H9 (cell line): ENCODE data around the gene NTRK3. TPM values are rescaled to one million over a fixed set of nuclear protein-coding genes. Genes with fewer than 3 reads are reported as not detected.

Source experiments
- DNase-seq: peaks from one replicate; pipeline ENCODE4 v3.0.0-alpha.2; 2017
- H2AFZ ChIP-seq: one replicate; pipeline ENCODE4 v1.6.1; 2013; ENCODE audit warnings: mild to moderate bottlenecking, low read length, control low read depth, moderate library complexity
- H2AK5ac ChIP-seq: 2 replicates; pipeline ENCODE4 v1.6.1; 2013; ENCODE audit warnings: low read length, control low read depth, mixed read lengths; ENCODE audit not compliant: insufficient read length
- H2BK120ac ChIP-seq: one replicate; pipeline ENCODE4 v1.6.1; 2013; ENCODE audit warnings: low read depth, mild to moderate bottlenecking, low read length, control low read depth, inconsistent platforms; ENCODE audit not compliant: poor library complexity, severe bottlenecking
- H2BK12ac ChIP-seq: 2 replicates; pipeline ENCODE4 v1.6.1; 2013; ENCODE audit warnings: low read length, control low read depth, mixed read lengths, low read depth; ENCODE audit not compliant: insufficient read length
- H2BK15ac ChIP-seq: 2 replicates; pipeline ENCODE4 v1.6.1; 2013; ENCODE audit warnings: low read depth, low read length, control low read depth
- H2BK20ac ChIP-seq: one replicate; pipeline ENCODE4 v1.6.1; 2013; ENCODE audit warnings: low read depth, mild to moderate bottlenecking, low read length, control low read depth, inconsistent platforms; ENCODE audit not compliant: poor library complexity, severe bottlenecking
- H2BK5ac ChIP-seq: 2 replicates; pipeline ENCODE4 v1.6.1; 2013; ENCODE audit warnings: low read length, control low read depth, mixed read lengths; ENCODE audit not compliant: insufficient read length
- H3K14ac ChIP-seq: 2 replicates; pipeline ENCODE4 v1.6.1; 2013; ENCODE audit warnings: low read length, control low read depth; ENCODE audit not compliant: insufficient read depth
- H3K18ac ChIP-seq: 2 replicates; pipeline ENCODE4 v1.6.1; 2013; ENCODE audit warnings: low read depth, mild to moderate bottlenecking, mixed read lengths, low read length, control low read depth; ENCODE audit not compliant: insufficient read length
- H3K23ac ChIP-seq: 2 replicates; pipeline ENCODE4 v1.6.1; 2013; ENCODE audit warnings: low read length, control low read depth, mixed read lengths, low read depth; ENCODE audit not compliant: insufficient read length
- H3K23me2 ChIP-seq: 2 replicates; pipeline ENCODE4 v1.6.1; 2013; ENCODE audit warnings: low read depth, mild to moderate bottlenecking, mixed read lengths, low read length, control low read depth; ENCODE audit not compliant: insufficient read length, poor library complexity, severe bottlenecking
- H3K27ac ChIP-seq: 2 replicates; pipeline ENCODE4 v1.5.1; 2013; ENCODE audit warnings: low read length, control low read depth, mixed read lengths, low read depth; ENCODE audit not compliant: insufficient read length
- H3K27me3 ChIP-seq: 2 replicates; pipeline ENCODE4 v1.6.1; 2013; ENCODE audit warnings: low read length, control low read depth, inconsistent platforms; ENCODE audit not compliant: insufficient read depth
- H3K4ac ChIP-seq: 2 replicates; pipeline ENCODE4 v1.6.1; 2013; ENCODE audit warnings: low read depth, mild to moderate bottlenecking, control low read depth, inconsistent platforms, low read length, moderate library complexity
- H3K4me1 ChIP-seq: 2 replicates; pipeline ENCODE4 v1.6.1; 2013; ENCODE audit warnings: low read length, control low read depth, inconsistent platforms; ENCODE audit not compliant: insufficient read depth
- H3K4me2 ChIP-seq: 2 replicates; pipeline ENCODE4 v1.6.1; 2013; ENCODE audit warnings: low read length, control low read depth, mixed read lengths; ENCODE audit not compliant: insufficient read length, insufficient read depth
- H3K56ac ChIP-seq: 2 replicates; pipeline ENCODE4 v1.6.1; 2013; ENCODE audit warnings: low read depth, mild to moderate bottlenecking, mixed read lengths, low read length, control low read depth; ENCODE audit not compliant: insufficient read length
- H3K79me1 ChIP-seq: 2 replicates; pipeline ENCODE4 v1.6.1; 2013; ENCODE audit warnings: low read depth, mild to moderate bottlenecking, moderate library complexity, low read length, control low read depth, inconsistent platforms; ENCODE audit not compliant: insufficient read depth, poor library complexity, severe bottlenecking
- H3K79me2 ChIP-seq: 2 replicates; pipeline ENCODE4 v1.6.1; 2013; ENCODE audit warnings: low read length, control low read depth, inconsistent platforms; ENCODE audit not compliant: insufficient read depth
- H3K9ac ChIP-seq: 2 replicates; pipeline ENCODE4 v1.6.1; 2013; ENCODE audit warnings: low read length, control low read depth, mixed read lengths; ENCODE audit not compliant: insufficient read length; ENCODE audit errors: extremely low read depth
- H3K9me3 ChIP-seq: one replicate; pipeline ENCODE4 v1.6.1; 2013; ENCODE audit warnings: low read depth, low read length, inconsistent platforms; ENCODE audit not compliant: control insufficient read depth
- H3T11ph ChIP-seq: one replicate; pipeline ENCODE4 v1.6.1; 2013; ENCODE audit warnings: mild to moderate bottlenecking, low read length, control low read depth, inconsistent platforms
- H4K20me1 ChIP-seq: one replicate; pipeline ENCODE4 v1.6.1; 2013; ENCODE audit not compliant: control insufficient read depth, insufficient read length, insufficient read depth
- H4K5ac ChIP-seq: 2 replicates; pipeline ENCODE4 v1.6.1; 2013; ENCODE audit warnings: low read depth, mild to moderate bottlenecking, mixed read lengths, low read length, control low read depth; ENCODE audit not compliant: insufficient read length
- H4K8ac ChIP-seq: replicated peaks from 2 replicates; pipeline ENCODE4 v1.6.1; 2013; ENCODE audit warnings: low read length, control low read depth, mixed read lengths, low read depth; ENCODE audit not compliant: insufficient read length
- H4K91ac ChIP-seq: 2 replicates; pipeline ENCODE4 v1.6.1; 2013; ENCODE audit warnings: low read depth, mild to moderate bottlenecking, moderate library complexity, mixed read lengths, low read length, control low read depth; ENCODE audit not compliant: insufficient read length
- H3K27ac Mint-ChIP-seq, 3 experiments: 2 replicates in 2 of 3; 3 replicates in 1 of 3; pipeline ENCODE4 v1.8.0; 2020 to 2021; ENCODE audit warnings: mixed read lengths in 3 of 3, mild to moderate bottlenecking in 1 of 3, moderate library complexity in 1 of 3
- H3K27me3 Mint-ChIP-seq: 2 replicates; pipeline ENCODE4 v1.8.0; 2021; ENCODE audit warnings: low read depth, mild to moderate bottlenecking, moderate library complexity, mixed read lengths
- H3K36me3 Mint-ChIP-seq, 3 experiments: 2 replicates in 2 of 3; 3 replicates in 1 of 3; pipeline ENCODE4 v1.8.0; 2020 to 2021; ENCODE audit warnings: low read depth in 3 of 3, mixed read lengths in 3 of 3; ENCODE audit not compliant: insufficient read depth in 1 of 3
- H3K4me1 Mint-ChIP-seq, 2 experiments: 2 replicates each; pipeline ENCODE4 v1.8.0; 2020; ENCODE audit warnings: mixed read lengths in 2 of 2
- H3K4me3 Mint-ChIP-seq, 2 experiments: 2 replicates in 1 of 2; 3 replicates in 1 of 2; pipeline ENCODE4 v1.8.0; 2020 to 2021; ENCODE audit warnings: mild to moderate bottlenecking in 2 of 2, mixed read lengths in 2 of 2, moderate library complexity in 1 of 2
- H3K9me3 Mint-ChIP-seq, 2 experiments: 2 replicates in 1 of 2; 3 replicates in 1 of 2; pipeline ENCODE4 v1.8.0; 2020; ENCODE audit warnings: mild to moderate bottlenecking in 2 of 2, mixed read lengths in 2 of 2, moderate library complexity in 1 of 2
- WGBS: extraction: QIAGEN DNeasy Blood & Tissue Kit; methylation state at CpG from one replicate; pipeline ENCODE4 v1.1.7; 2013; ENCODE audit warnings: missing lambda C conversion rate, low lambda C conversion rate, mixed read lengths; ENCODE audit not compliant: insufficient read length; ENCODE audit errors: extremely low coverage; 5-methylcytosine and 5-hydroxymethylcytosine counted together
- total RNA-seq: library from RNA; stranded (reverse); gene quantifications from 2 replicates; pipeline ENCODE4 v1.2.1, GENCODE V29; 2021
- TF ChIP-seq, protein P1 (sequence below): fragments of 200-600 bp; sonication (generic); conservative IDR thresholded peaks from 3 replicates; pipeline ENCODE4 v1.8.0; 2021; ENCODE audit warnings: antibody characterized with exemption, mild to moderate bottlenecking

Gene NTRK3
- total RNA-seq, 1 experiment from 2014 or later = 2.5 TPM

DNA sequence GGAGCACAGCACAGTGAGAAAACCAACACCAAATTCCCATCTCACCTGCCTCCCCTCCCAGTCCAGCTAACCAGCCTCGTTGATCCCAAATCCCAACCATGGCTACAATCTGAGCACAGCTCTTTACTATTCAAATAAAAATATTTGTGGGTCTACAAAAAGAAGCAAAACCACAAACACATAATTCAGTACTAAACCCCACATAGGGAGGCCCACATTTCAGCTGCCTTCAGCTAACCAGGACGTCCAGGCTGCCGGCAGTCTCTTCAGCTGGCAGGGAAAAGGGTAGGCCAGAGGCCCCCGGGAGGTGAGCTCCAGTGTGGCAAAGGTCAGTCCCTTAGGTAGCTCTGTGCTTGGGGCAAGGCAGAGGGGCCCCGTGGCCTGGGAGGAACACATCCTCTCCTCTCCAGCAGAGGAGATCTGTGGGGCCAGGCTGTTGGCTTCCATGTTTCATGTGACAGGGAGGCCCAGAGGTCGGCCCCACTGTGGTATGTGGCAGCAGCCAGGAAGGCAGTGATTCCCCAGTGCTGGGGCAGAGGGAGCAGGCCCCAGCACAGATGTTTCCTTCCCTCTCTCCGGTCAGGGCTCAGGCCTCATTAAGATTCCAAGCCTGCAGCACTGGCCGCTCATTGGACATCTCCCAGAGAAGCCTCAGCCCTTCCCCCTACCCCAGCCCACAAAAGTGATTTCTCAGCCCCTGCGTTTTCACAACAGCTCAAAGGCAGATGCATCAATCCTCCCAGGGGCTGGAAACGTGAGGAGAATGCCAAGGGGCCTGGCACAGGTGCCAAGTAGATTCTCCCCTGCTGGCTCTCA is 381.4 kb downstream of the NTRK3 start:
- Histone ChIP-seq H3K4me2 (no peak overlapping the region), H2BK20ac (no peak overlapping the region), H3K18ac (no peak overlapping the region), H2AFZ (no peak overlapping the region), H2BK120ac (no peak overlapping the region), H3K27ac (no peak overlapping the region), H2BK12ac (no peak overlapping the region), H3K56ac (no peak overlapping the region), H2BK15ac (no peak overlapping the region), H4K91ac (no peak overlapping the region), H3K9me3 (no peaks in the 10 kb centered on the region), H3T11ph (no peak overlapping the region), H3K79me2 (no peaks in the 10 kb centered on the region), H3K4me1 (no peaks in the 10 kb centered on the region), H3K9ac (no peak overlapping the region), H3K23me2 (no peaks in the 10 kb centered on the region), H2BK5ac (no peak overlapping the region), H2AK5ac (no peak overlapping the region), H3K14ac (no peak overlapping the region), H3K4ac (no peak overlapping the region), H4K20me1 (no peaks in the 10 kb centered on the region), H4K8ac (no peak overlapping the region), H3K79me1 (no peaks in the 10 kb centered on the region), H3K27me3 (no peaks in the 10 kb centered on the region), H3K23ac (no peak overlapping the region), H4K5ac (no peak overlapping the region)
- Mint-ChIP-seq H3K4me3 (no peak overlapping the region), H3K9me3 (no peaks in the 10 kb centered on the region), H3K4me1 (peaks cover 3 to 6% of the 10 kb centered on the region in 2 experiments; a peak in 3 of 4 replicates), H3K27ac (no peak overlapping the region), H3K27me3 (no peaks in the 10 kb centered on the region; the same call in none of the 2 replicates), H3K36me3 (no peaks in the 10 kb centered on the region)
- WGBS = no CpG with 5 or more reads among the region's 10 CpGs
- peak; percentile 52 for DNase-seq
- TF ChIP-seq, protein P1, sequence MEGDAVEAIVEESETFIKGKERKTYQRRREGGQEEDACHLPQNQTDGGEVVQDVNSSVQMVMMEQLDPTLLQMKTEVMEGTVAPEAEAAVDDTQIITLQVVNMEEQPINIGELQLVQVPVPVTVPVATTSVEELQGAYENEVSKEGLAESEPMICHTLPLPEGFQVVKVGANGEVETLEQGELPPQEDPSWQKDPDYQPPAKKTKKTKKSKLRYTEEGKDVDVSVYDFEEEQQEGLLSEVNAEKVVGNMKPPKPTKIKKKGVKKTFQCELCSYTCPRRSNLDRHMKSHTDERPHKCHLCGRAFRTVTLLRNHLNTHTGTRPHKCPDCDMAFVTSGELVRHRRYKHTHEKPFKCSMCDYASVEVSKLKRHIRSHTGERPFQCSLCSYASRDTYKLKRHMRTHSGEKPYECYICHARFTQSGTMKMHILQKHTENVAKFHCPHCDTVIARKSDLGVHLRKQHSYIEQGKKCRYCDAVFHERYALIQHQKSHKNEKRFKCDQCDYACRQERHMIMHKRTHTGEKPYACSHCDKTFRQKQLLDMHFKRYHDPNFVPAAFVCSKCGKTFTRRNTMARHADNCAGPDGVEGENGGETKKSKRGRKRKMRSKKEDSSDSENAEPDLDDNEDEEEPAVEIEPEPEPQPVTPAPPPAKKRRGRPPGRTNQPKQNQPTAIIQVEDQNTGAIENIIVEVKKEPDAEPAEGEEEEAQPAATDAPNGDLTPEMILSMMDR = no peak
